Activated CD8-positive, alpha-beta T cell treated with anti-CD3 and anti-CD28 coated beads, Interleukin-2, amount 10 ng/mL, durations not matched to agents 7 days and 5 days (primary cell): Measurements from ENCODE around the gene NDUFB8. TPM values are rescaled to one million over a fixed set of nuclear protein-coding genes. Genes with fewer than 3 reads are reported as not detected.

Experiments
- ATAC-seq: fragments of 150-1000 bp; cut with Tn5 transposase; one replicate; pipeline ENCODE4 v1.10.0; 2021; ENCODE audit warnings: moderate library complexity
- CTCF ChIA-PET: fragments of 350-600 bp; sonication (Branson Sonifier 250); formaldehyde crosslinking; loops from one replicate; lab custom pipeline; 2021; ENCODE audit warnings: antibody characterized with exemption; lab: Charles Lee
- POLR2A ChIA-PET: fragments of 350-600 bp; sonication (Branson Sonifier 250); formaldehyde crosslinking; loops from one replicate; lab custom pipeline; 2021; ENCODE audit warnings: antibody characterized with exemption; lab: Charles Lee
- DNase-seq: peaks from one replicate; pipeline ENCODE4 v3.0.0-alpha.2; 2020
- H3K27ac Mint-ChIP-seq: one replicate; pipeline ENCODE4 v1.8.0; 2021; ENCODE audit warnings: mild to moderate bottlenecking, mixed read lengths
- H3K27me3 Mint-ChIP-seq: one replicate; pipeline ENCODE4 v1.8.0; 2021; ENCODE audit warnings: low read depth, mixed read lengths
- H3K36me3 Mint-ChIP-seq: one replicate; pipeline ENCODE4 v1.8.0; 2021; ENCODE audit warnings: low read depth, mixed read lengths
- H3K4me1 Mint-ChIP-seq: one replicate; pipeline ENCODE4 v1.8.0; 2021; ENCODE audit warnings: low read depth, mixed read lengths
- H3K4me3 Mint-ChIP-seq: one replicate; pipeline ENCODE4 v1.8.0; 2021; ENCODE audit warnings: mild to moderate bottlenecking, mixed read lengths
- H3K9me3 Mint-ChIP-seq: one replicate; pipeline ENCODE4 v1.8.0; 2022; ENCODE audit warnings: mixed read lengths; ENCODE audit not compliant: insufficient read depth
- total RNA-seq, 2 experiments: library from RNA; stranded (reverse); gene quantifications; one replicate each; pipeline ENCODE4 v1.2.3, GENCODE V29; 2021

NDUFB8 gene
- total RNA-seq, 2 experiments from 2014 or later = 290 to 293 TPM

- Mint-ChIP-seq H3K4me1 (peaks cover 88% of the 10 kb centered on the region), H3K27ac (peak overlapping the region; percentile 94)
- POLR2A ChIA-PET = interaction anchor here (0.6 to 9.0 kb wide), 9 partner anchors 9 to 160 kb away, joined by 3 to 102 read pairs (median 4); partner anchors contain the start of genes HIF1AN and SCD
Observed at GRCh38 chr10:100507357-100507732, 22.3 kb downstream of the NDUFB8 start.

GRCh38 chr10:100506596-100507356 is 22.9 kb downstream of the NDUFB8 start:
- POLR2A ChIA-PET = interaction anchor here (0.6 to 9.0 kb wide), 10 partner anchors 8 to 160 kb away, joined by 3 to 102 read pairs (median 4); partner anchors contain the start of genes HIF1AN and SCD
- Mint-ChIP-seq H3K9me3 (no peaks in the 10 kb centered on the region), H3K36me3 (peaks cover 77% of the 10 kb centered on the region)

More at GRCh38 chr10:100507357-100507732, 22.3 kb downstream of the NDUFB8 start:
- Mint-ChIP-seq H3K4me3 (peak overlapping the region; percentile 78), H3K9me3 (no peaks in the 10 kb centered on the region), H3K27me3 (no peaks in the 10 kb centered on the region), H3K36me3 (peaks cover 77% of the 10 kb centered on the region)
- DNase-seq = no peak
- no peak for ATAC-seq
- CTCF ChIA-PET = interaction anchor here (0.7 to 9.8 kb wide), 15 partner anchors 10 to 236 kb away, joined by 3 to 253 read pairs (median 23); partner anchors contain the start of genes SCD and SEC31B

DNA sequence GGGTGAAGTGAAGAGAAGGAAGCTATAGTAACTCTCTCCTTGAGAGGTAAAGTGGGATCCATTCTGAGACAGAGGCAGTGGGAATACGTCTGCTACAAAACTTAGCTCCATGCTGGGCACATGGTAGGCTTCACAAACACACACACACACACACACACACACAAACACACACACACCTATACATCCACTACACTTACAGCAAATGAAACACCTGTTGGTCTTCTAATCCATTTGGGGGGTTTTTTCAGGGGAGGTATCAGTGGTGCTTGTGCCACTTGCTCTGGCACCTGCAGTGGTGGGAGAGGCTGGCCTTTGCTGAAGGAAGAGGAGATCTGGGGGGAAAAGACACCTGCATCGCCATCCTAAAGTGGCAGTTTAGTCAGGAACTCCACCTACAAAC is 24.5 kb downstream of the NDUFB8 start:
- ATAC-seq (no peak), DNase-seq (no peak)
- ChIA-PET CTCF (interaction anchor here (1.1 to 9.8 kb wide), 5 partner anchors 9 to 71 kb away, joined by 3 to 253 read pairs (median 117); no protein-coding TSS in a partner anchor), POLR2A (interaction anchor here (9.0 kb wide), 1 partner anchor 23 kb away, joined by 102 read pairs; no protein-coding TSS in a partner anchor)
- peaks cover 83% of the 10 kb centered on the region for H3K4me1 Mint-ChIP-seq
- H3K9me3 Mint-ChIP-seq = no peaks in the 10 kb centered on the region
- H3K4me3 Mint-ChIP-seq = peak overlapping the region; percentile 78
- peak overlapping the region; percentile 94 for H3K27ac Mint-ChIP-seq
- no peaks in the 10 kb centered on the region for H3K27me3 Mint-ChIP-seq
- H3K36me3 Mint-ChIP-seq = peaks cover 83% of the 10 kb centered on the region

More at GRCh38 chr10:100506596-100507356, 22.9 kb downstream of the NDUFB8 start:
- DNase-seq (no peak), ATAC-seq (no peak)
- peak overlapping the region; percentile 94 for H3K27ac Mint-ChIP-seq
- CTCF ChIA-PET = interaction anchor here (0.7 to 9.8 kb wide), 12 partner anchors 11 to 236 kb away, joined by 3 to 253 read pairs (median 35); partner anchors contain the start of genes SCD and SEC31B
- peaks cover 88% of the 10 kb centered on the region for H3K4me1 Mint-ChIP-seq
- H3K27me3 Mint-ChIP-seq = no peaks in the 10 kb centered on the region
- H3K4me3 Mint-ChIP-seq = peak overlapping the region; percentile 78

GRCh38 chr10:100504096-100504495 is 25.6 kb downstream of the NDUFB8 start:
- no peak for ATAC-seq
- POLR2A ChIA-PET = interaction anchor here (9.0 kb wide), 1 partner anchor 22 kb away, joined by 102 read pairs; no protein-coding TSS in a partner anchor
- no peaks in the 10 kb centered on the region for H3K9me3 Mint-ChIP-seq
- H3K36me3 Mint-ChIP-seq = peaks cover 90% of the 10 kb centered on the region
- H3K4me1 Mint-ChIP-seq = peaks cover 84% of the 10 kb centered on the region
- no peaks in the 10 kb centered on the region for H3K27me3 Mint-ChIP-seq
- H3K27ac Mint-ChIP-seq = peak overlapping the region; percentile 27
- CTCF ChIA-PET = interaction anchor here (1.4 to 9.8 kb wide), 3 partner anchors 14 to 70 kb away, joined by 6 to 253 read pairs (median 165); no protein-coding TSS in a partner anchor
- H3K4me3 Mint-ChIP-seq = no peak overlapping the region
- DNase-seq = no peak

GRCh38 chr10:100502926-100503494 is 26.7 kb downstream of the NDUFB8 start:
- POLR2A ChIA-PET = interaction anchor here (2.0 kb wide), 1 partner anchor 19 kb away, joined by 5 read pairs; no protein-coding TSS in a partner anchor
- DNase-seq (no peak), ATAC-seq (no peak)
- no peaks in the 10 kb centered on the region for H3K27me3 Mint-ChIP-seq
- H3K9me3 Mint-ChIP-seq = no peaks in the 10 kb centered on the region
- peaks cover 89% of the 10 kb centered on the region for H3K4me1 Mint-ChIP-seq
- peaks cover 93% of the 10 kb centered on the region for H3K36me3 Mint-ChIP-seq
- H3K4me3 Mint-ChIP-seq = no peak overlapping the region
- peak overlapping the region; percentile 77 for H3K27ac Mint-ChIP-seq
- CTCF ChIA-PET = interaction anchor here (1.8 to 13.2 kb wide), 3 partner anchors 8 to 20 kb away, joined by 5 to 192 read pairs (median 26); no protein-coding TSS in a partner anchor

GRCh38 chr10:100501423-100501822 is 28.2 kb downstream of the NDUFB8 start:
- peaks cover 91% of the 10 kb centered on the region for H3K4me1 Mint-ChIP-seq
- no peak for DNase-seq

DNA sequence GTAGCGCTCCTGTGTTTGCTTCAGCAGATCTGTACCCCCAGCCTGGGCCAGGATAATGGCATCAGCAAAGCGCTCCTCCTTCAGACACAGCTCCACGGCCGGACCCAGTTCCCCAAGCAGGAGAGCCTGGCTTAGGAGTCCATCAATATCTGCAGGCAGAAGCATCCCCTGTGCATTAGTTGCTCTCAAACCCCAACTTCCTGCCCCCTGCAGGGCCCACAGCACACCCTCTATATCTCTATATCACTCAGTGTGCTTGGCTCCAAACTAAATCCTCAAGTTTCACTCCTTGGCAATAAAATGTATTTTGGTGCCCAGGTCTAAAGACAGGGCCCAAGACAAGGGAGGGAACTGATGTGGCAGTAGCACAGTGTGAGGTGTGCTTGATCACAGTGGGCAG is 31.6 kb downstream of the NDUFB8 start:
- peak; percentile 66 for ATAC-seq

More at GRCh38 chr10:100501423-100501822, 28.2 kb downstream of the NDUFB8 start:
- H3K9me3 Mint-ChIP-seq = no peaks in the 10 kb centered on the region
- H3K27ac Mint-ChIP-seq = peak overlapping the region; percentile 10
- ChIA-PET CTCF (interaction anchor here (1.3 to 13.2 kb wide), 6 partner anchors 8 to 68 kb away, joined by 3 to 192 read pairs (median 35); no protein-coding TSS in a partner anchor), POLR2A (interaction anchor here (2.0 to 2.6 kb wide), 2 partner anchors 10 to 18 kb away, joined by 5 to 8 read pairs; no protein-coding TSS in a partner anchor)
- no peak for ATAC-seq
- H3K4me3 Mint-ChIP-seq = no peak overlapping the region
- H3K27me3 Mint-ChIP-seq = no peaks in the 10 kb centered on the region
- H3K36me3 Mint-ChIP-seq = peaks cover 93% of the 10 kb centered on the region

DNA sequence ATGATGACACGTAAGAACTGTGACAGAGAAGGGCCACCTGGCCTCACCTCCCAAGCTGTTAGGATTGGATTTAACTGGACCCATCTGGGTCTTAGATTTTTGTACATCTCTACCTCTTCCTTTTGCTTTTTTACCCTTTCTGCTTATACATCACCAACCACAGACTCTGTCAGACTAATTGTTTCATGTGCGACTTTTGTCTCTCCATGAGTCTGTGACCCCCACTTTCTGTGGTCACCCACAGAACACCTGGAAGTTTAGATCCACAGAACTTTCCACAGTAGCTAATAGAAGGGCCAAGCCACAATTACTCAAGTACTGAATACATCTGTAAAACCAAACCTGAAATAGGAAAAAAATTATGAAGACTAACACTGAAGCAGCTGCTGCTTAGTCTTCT is 33.1 kb downstream of the NDUFB8 start:
- Mint-ChIP-seq H3K27me3 (no peaks in the 10 kb centered on the region), H3K36me3 (peaks cover 85% of the 10 kb centered on the region), H3K4me3 (no peak overlapping the region), H3K27ac (peak overlapping the region; percentile 40), H3K9me3 (no peaks in the 10 kb centered on the region), H3K4me1 (peaks cover 58% of the 10 kb centered on the region)
- ChIA-PET POLR2A (interaction anchor here (0.8 to 3.4 kb wide), 4 partner anchors 10 to 210 kb away, joined by 3 to 15 read pairs (median 4); no protein-coding TSS in a partner anchor), CTCF (interaction anchor here (1.3 to 13.2 kb wide), 5 partner anchors 12 to 156 kb away, joined by 3 to 192 read pairs (median 44); no protein-coding TSS in a partner anchor)
- no peak for ATAC-seq
- no peak for DNase-seq

More for the DNA sequence above, 31.6 kb downstream of the NDUFB8 start:
- DNase-seq = peak; percentile 43
- CTCF ChIA-PET = interaction anchor here (1.1 to 13.2 kb wide), 7 partner anchors 10 to 157 kb away, joined by 3 to 192 read pairs (median 33); no protein-coding TSS in a partner anchor
- peaks cover 73% of the 10 kb centered on the region for H3K4me1 Mint-ChIP-seq
- no peak overlapping the region for H3K4me3 Mint-ChIP-seq
- POLR2A ChIA-PET = interaction anchor here (0.9 to 3.4 kb wide), 4 partner anchors 8 to 16 kb away, joined by 3 to 15 read pairs (median 3); no protein-coding TSS in a partner anchor
- peak overlapping the region; percentile 84 for H3K27ac Mint-ChIP-seq
- H3K27me3 Mint-ChIP-seq = no peaks in the 10 kb centered on the region
- H3K9me3 Mint-ChIP-seq = no peaks in the 10 kb centered on the region
- H3K36me3 Mint-ChIP-seq = peaks cover 91% of the 10 kb centered on the region

DNA sequence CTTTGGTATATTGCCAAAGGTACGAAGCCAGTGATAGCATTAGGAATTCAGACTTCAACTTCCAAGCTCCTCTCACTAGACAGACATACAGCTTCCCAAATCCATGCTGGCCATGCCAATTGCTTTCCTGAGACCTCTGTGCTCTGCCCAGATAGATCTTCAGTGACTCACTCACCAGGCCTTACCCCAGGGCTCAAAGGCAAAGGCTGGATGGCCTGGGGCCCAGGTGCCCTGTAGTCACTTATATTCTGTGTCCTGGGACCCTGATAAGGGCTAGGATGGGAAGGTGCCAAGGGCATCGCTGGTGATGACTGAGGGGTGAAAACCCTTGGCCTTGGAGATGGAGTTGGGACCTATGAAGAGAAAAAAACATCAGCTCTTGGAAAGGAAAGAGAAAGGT is 39.1 kb downstream of the NDUFB8 start:
- Mint-ChIP-seq H3K4me1 (peaks cover 13% of the 10 kb centered on the region), H3K36me3 (peaks cover 82% of the 10 kb centered on the region), H3K4me3 (no peak overlapping the region), H3K9me3 (no peaks in the 10 kb centered on the region), H3K27ac (no peak overlapping the region), H3K27me3 (no peaks in the 10 kb centered on the region)
- POLR2A ChIA-PET = interaction anchor here (0.6 to 1.0 kb wide), 2 partner anchors 8 to 118 kb away, joined by 3 read pairs; no protein-coding TSS in a partner anchor
- DNase-seq (no peak), ATAC-seq (no peak)
- CTCF ChIA-PET = interaction anchor here (0.6 to 13.2 kb wide), 5 partner anchors 7 to 1712 kb away, joined by 3 to 192 read pairs (median 3); no protein-coding TSS in a partner anchor

- peak overlapping the region; percentile 4 for H3K27ac Mint-ChIP-seq
- peaks cover 85% of the 10 kb centered on the region for H3K36me3 Mint-ChIP-seq
- ChIA-PET CTCF (no interaction called here), POLR2A (no interaction called here)
- no peak for ATAC-seq
- no peaks in the 10 kb centered on the region for H3K9me3 Mint-ChIP-seq
- peaks cover 16% of the 10 kb centered on the region for H3K4me1 Mint-ChIP-seq
- H3K27me3 Mint-ChIP-seq = no peaks in the 10 kb centered on the region
- no peak for DNase-seq
- no peak overlapping the region for H3K4me3 Mint-ChIP-seq
Observed at GRCh38 chr10:100489396-100489795, 40.3 kb downstream of the NDUFB8 start.
